HepG2 (cell line): Measurements from ENCODE around the gene ZBTB45. TPM values are rescaled to one million over a fixed set of nuclear protein-coding genes. Genes with fewer than 3 reads are reported as not detected.

ENCODE experiments used
- ARID3A ChIP-seq: IDR thresholded peaks from 2 replicates; pipeline ENCODE4 v1.6.1; 2012; ENCODE audit warnings: low read depth, low read length, improper control_type of control experiment
- ARID4A ChIP-seq: sonication (generic); formaldehyde crosslinking; IDR thresholded peaks from 2 replicates; pipeline ENCODE4 v1.5.0; 2020; ENCODE audit warnings: mild to moderate bottlenecking, missing genetic modification reagents, borderline replicate concordance
- BORCS8-MEF2B ChIP-seq: sonication (generic); formaldehyde crosslinking; IDR thresholded peaks from 2 replicates; pipeline ENCODE4 v1.8.0; 2022; ENCODE audit warnings: mild to moderate bottlenecking, missing genetic modification reagents
- KAT8 ChIP-seq: IDR thresholded peaks from 2 replicates; pipeline ENCODE4 v1.6.1; 2016; ENCODE audit warnings: missing genetic modification reagents, missing compliant biosample characterization
- KMT2B ChIP-seq: IDR thresholded peaks from 2 replicates; pipeline ENCODE4 v1.6.1; 2016; ENCODE audit warnings: missing genetic modification reagents, missing compliant biosample characterization
- MEF2D ChIP-seq: sonication (generic); formaldehyde crosslinking; IDR thresholded peaks from 2 replicates; pipeline ENCODE4 v1.5.1; 2020; ENCODE audit warnings: mild to moderate bottlenecking, missing genetic modification reagents
- MXD4 ChIP-seq: IDR thresholded peaks from 2 replicates; pipeline ENCODE4 v1.6.1; 2016; ENCODE audit warnings: mild to moderate bottlenecking, missing biosample characterization, missing genetic modification reagents
- NAIF1 ChIP-seq: sonication (generic); formaldehyde crosslinking; IDR thresholded peaks from 2 replicates; pipeline ENCODE4 v1.5.0; 2020; ENCODE audit warnings: mild to moderate bottlenecking, missing genetic modification reagents, borderline replicate concordance
- NFAT5 ChIP-seq: sonication (generic); formaldehyde crosslinking; IDR thresholded peaks from 2 replicates; pipeline ENCODE4 v1.4.0; 2020; ENCODE audit warnings: missing genetic modification reagents
- SSRP1 ChIP-seq: IDR thresholded peaks from 2 replicates; pipeline ENCODE4 v1.6.1; 2016; ENCODE audit warnings: control low read depth
- STAG1 ChIP-seq: sonication (generic); formaldehyde crosslinking; IDR thresholded peaks from 2 replicates; pipeline ENCODE4 v1.4.0; 2020; ENCODE audit warnings: missing genetic modification reagents
- ZNF253 ChIP-seq: sonication (generic); formaldehyde crosslinking; IDR thresholded peaks from 2 replicates; pipeline ENCODE4 v1.8.0; 2022; ENCODE audit warnings: mild to moderate bottlenecking, missing genetic modification reagents, borderline replicate concordance
- ZNF260 ChIP-seq: sonication (generic); formaldehyde crosslinking; IDR thresholded peaks from 2 replicates; pipeline ENCODE4 v1.4.0; 2020; ENCODE audit warnings: missing genetic modification reagents, low read depth, mild to moderate bottlenecking, borderline replicate concordance
- ZNF333 ChIP-seq: sonication (generic); formaldehyde crosslinking; IDR thresholded peaks from 2 replicates; pipeline ENCODE4 v1.4.0; 2020; ENCODE audit warnings: mild to moderate bottlenecking, missing genetic modification reagents, borderline replicate concordance
- ZNF670 ChIP-seq: sonication (generic); formaldehyde crosslinking; IDR thresholded peaks from 2 replicates; pipeline ENCODE4 v1.8.0; 2022; ENCODE audit warnings: mild to moderate bottlenecking, missing genetic modification reagents, borderline replicate concordance
- ZNF772 ChIP-seq: sonication (generic); formaldehyde crosslinking; IDR thresholded peaks from 2 replicates; pipeline ENCODE4 v1.5.0; 2020; ENCODE audit warnings: mild to moderate bottlenecking, missing genetic modification reagents
- ZNF883 ChIP-seq: sonication (generic); formaldehyde crosslinking; IDR thresholded peaks from 2 replicates; pipeline ENCODE4 v1.5.1; 2020; ENCODE audit warnings: mild to moderate bottlenecking, missing genetic modification reagents; ENCODE audit errors: not compliant biosample characterization
- polyA plus RNA-seq, 8 experiments: library from polyadenylated mRNA; depleted of rRNA in 3 of 8; stranded (reverse) in 7 of 8; unstranded in 1 of 8; fragments of >200 nt; fragmentation: Illumina TruSeq in 4 of 8; extraction: Trizol in 4 of 8; gene quantifications; 2 replicates each; pipeline versions ENCODE4 v1.2.1 to v1.2.3, GENCODE V29; 2011 to 2016; ENCODE audit warnings: low read depth in 4 of 8, missing spikeins in 1 of 8, mixed read lengths in 1 of 8; ENCODE audit not compliant: insufficient read depth in 1 of 8
- total RNA-seq, 5 experiments: library from RNA; depleted of rRNA; stranded (reverse); fragments of >200 nt; fragmentation: Illumina TruSeq; extraction: Trizol; gene quantifications; 2 replicates each; pipeline ENCODE4 v1.2.3, GENCODE V29; 2016; ENCODE audit warnings: low read depth in 1 of 5

Gene ZBTB45
- total and polyA plus RNA-seq, 2 of the 13 experiments (the other 11 are each of a cell fraction or from before 2014, with no cell fraction given) = 3.0 to 3.7 TPM

GRCh38 chr19:58499021-58499927, 20.3 kb downstream of the ZBTB45 start (continued):
- TF ChIP-seq ARID4A (CRISPR knock-in tag) (peak; percentile 94), ZNF670 (CRISPR knock-in tag) (peak; percentile 39; the same call in 1 of the 2 replicates), ARID3A (peak; percentile 25; the same call in 1 of the 2 replicates), KMT2B (peak; percentile 89), ZNF260 (no peak), SSRP1 (CRISPR knock-in tag) (peak; percentile 79; the same call in 1 of the 2 replicates), ZNF333 (no peak), NFAT5 (CRISPR knock-in tag) (no peak), MXD4 (peak; percentile 73), MEF2D (peak; percentile 70; the same call in 1 of the 2 replicates), KAT8 (CRISPR knock-in tag) (peak; percentile 98), ZNF772 (CRISPR knock-in tag) (peak; percentile 78; the same call in 1 of the 2 replicates), STAG1 (peak; percentile 33; the same call in 1 of the 2 replicates), NAIF1 (peak; percentile 85), BORCS8-MEF2B (CRISPR knock-in tag) (peak; percentile 85), ZNF253 (CRISPR knock-in tag) (0 out of 2 replicates have a peak, but pooled peaks have one; percentile 36), ZNF883 (CRISPR knock-in tag) (no peak)
